HG03521 (cell line): Measurements from ENCODE around the gene TRIM71.
"Not testable (repeated sequence)": the region's sequence is repeated elsewhere in the genome, so short reads cannot be mapped to it uniquely, and the experiment has no call there.

Experiments
- ATAC-seq: cut with Tn5 transposase; IDR thresholded peaks from one replicate; pipeline ENCODE4 v1.9.1; 2021; ENCODE audit warnings: mild to moderate bottlenecking, moderate library complexity; ENCODE audit not compliant: unreplicated experiment

TRIM71 gene

DNA sequence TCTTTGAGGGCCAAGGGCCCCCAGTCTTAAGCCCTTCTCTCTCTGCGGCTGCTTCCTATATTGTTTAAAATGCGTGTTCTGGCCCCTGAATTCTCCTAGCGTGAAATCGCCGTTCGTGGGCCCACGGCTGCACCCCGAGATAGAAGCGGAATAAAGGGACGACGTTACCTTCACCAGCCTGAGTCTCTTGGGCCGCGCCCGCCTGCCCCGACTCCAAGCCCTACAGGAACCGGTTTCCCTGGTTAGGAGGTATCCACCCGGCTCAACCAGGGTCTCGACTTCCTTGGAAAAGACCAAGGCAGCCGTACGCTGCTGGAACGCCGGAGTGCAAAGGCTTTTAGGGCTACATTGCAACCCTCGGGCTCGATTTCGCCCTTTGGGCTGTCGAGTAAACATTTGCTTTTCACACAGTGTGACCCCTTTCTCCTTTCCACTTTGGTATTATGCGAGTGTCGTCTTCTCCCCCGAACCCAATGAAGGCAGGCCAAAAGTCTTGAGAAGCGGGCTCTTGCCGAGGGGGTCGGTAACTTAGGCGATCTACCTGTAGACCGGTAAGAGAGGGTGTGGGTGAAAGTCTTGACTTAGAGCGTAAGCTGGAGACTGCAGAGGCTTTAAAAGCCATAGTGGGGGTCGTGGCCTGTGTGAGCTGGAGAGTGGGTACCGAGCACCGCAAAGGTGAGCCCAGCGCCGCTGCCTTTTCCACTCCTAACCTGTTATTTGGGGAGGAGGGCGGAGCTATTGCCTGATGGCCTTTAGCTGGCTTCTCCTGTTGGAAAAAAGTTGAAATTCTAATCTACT, 2.0 kb downstream of the TRIM71 start:
- no peak for ATAC-seq

DNA sequence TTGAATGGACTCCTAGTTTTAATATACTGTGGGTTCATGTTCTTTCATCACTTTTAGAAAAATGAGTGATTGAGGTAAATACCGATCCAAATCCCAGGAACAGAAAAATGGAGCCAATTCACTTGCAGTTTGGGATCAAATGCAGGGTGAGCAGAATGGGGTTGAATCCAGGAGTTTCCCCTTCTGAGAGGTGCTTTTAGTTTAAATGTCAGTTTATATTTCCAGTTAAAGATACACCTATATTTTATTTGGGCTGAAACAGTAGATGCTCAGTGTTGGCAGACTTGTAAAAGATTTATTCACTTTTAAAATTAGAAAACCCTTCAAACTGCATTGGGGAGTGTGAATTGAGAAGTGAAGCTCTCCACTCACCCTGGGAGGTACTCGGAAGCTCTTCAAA, 2.6 kb downstream of the TRIM71 start:
- ATAC-seq = no peak

GRCh38 chr3:32820971-32821685, 3.3 kb downstream of the TRIM71 start:
- ATAC-seq = no peak

- ATAC-seq = no peak
Observed at GRCh38 chr3:32821686-32822296, 4.0 kb downstream of the TRIM71 start.

DNA sequence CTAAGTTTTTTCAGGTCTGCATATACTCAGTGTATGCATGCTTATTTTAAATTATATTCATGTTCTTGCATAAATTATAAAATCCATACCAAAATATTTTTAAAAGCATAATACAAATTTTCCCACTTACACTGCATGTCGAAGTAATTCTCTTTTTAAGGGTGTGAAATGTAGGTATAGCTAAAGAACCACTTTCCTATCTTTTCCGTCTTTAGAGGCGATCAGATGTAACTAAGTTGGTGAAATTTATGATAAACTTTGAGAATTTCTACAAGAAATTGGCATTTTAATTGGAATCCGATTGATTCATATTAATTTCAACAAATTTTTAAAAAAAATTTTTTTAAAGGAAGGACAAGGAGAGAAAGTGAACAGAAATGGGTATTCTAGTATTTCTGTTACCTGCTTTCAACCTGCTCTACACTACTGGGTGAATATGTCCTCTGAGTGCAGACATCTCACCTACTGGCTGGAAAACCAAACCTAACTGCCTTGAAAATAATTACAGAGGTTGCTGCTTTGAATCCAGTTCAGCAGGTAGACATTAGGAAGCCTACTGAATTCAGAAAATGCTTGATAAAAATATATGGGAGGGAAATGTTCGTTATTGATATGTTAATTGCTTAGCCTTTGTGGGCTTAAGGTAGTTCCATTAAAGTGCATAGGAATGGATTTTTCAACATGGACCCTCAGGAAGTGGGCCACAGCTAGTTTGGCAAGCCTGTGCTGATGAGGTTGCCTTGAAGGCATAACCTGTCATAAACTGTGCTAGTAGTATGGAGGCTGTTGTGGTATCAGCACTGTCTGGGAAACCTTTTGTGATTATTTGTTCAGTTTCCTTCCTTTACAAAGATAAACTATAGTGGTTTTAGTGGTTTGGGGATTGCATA, 5.1 kb downstream of the TRIM71 start:
- no peak for ATAC-seq

GRCh38 chr3:32823641-32824184, 5.9 kb downstream of the TRIM71 start:
- ATAC-seq = not testable (repeated sequence)

- ATAC-seq = no peak
Observed at GRCh38 chr3:32825601-32826375, 8.0 kb downstream of the TRIM71 start.

DNA sequence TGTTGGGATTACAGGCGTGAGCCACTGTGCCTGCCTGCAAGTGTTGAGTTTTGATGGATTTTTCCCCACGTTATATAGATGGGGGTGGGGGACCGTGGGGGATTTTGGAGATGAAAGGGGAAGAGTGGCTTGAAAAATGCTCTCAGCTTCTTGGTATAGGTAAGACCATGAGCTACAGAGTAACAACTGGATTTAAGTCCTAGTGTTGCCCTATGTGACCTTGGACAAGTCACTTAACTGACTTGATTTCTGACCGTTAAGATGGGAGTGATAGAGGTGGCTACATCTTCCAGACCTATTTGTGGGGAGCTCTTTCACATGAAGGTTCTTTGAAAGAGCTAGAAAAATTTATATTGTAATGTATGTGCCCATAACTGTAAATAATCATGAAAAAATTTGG, 13.3 kb downstream of the TRIM71 start:
- ATAC-seq = no peak

- ATAC-seq = no peak
Observed at GRCh38 chr3:32831791-32832190, 14.0 kb downstream of the TRIM71 start.

- ATAC-seq = no peak
Observed at GRCh38 chr3:32832193-32832592, 14.4 kb downstream of the TRIM71 start.

DNA sequence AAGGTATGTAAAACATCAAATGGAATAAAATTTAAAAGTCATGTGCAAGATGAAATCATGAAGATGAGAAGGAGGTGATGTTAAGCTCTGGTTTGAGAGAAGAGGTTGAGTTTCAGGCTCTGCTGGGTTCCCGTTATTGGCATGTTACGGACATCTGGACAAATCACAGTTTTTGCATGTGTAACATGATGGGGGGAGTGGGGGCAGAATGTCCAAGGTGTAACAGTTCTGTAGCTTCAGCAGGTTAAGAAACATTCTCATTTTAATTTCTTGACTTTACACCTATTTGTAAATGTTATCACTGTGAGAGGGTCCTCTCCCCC, 17.2 kb downstream of the TRIM71 start:
- ATAC-seq = no peak

DNA sequence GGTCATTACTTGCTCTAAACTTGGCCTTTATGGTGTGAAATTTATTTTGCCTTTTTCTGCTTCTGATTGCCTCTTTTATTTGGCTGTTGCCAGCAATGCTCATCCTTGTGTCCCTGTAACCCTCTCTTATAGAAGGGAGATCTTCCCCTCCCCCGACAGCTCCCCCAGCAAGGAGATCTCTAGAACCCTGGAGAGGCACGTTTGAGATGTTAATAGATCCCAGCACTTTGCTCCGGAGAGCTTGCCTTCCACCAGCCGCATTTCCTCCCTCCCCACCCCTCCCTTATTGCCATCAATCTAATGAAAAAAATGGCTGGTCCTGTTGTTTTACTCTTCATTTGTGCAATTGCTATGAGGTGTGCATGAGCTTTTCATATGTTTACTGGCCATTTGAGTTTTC, 18.2 kb downstream of the TRIM71 start:
- ATAC-seq = no peak

DNA sequence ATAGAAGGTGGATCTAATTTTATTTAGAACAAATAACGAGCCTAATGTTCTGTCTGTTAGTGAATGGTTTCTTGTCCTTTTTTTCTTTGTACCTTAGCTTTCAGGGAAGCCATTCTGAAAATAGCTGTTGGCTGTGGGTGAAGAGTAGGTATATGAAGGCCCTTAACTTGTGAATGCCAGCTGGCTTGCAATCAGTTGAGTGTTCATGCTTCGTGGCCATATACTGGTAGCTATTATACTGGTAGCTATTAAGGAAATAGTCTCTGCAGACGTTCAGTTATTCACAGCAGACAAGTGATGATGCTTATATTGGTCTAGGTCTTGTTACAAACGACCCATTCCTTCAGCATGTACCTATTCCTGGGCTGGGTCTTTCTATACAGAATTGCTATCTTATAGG, 18.8 kb downstream of the TRIM71 start:
- no peak for ATAC-seq

DNA sequence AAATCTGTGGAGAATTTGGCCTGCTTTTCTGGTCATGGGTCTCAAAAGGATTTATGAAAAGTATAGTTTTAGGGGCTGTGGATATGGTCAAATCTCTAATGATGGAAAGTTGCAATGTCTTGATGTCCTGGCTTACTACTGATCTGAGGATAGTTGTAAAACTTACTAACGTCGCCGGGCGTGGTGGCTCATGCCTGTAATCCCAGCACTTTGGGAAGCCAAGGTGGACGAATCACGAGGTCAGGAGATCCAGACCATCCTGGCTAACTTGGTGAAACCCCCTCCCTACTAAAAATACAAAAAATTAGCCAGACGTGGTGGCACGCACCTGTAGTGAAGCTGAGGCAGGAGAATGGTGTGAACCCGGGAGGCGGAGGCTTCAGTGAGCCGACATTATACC, 19.6 kb downstream of the TRIM71 start:
- ATAC-seq = no peak

- no peak for ATAC-seq
Observed at GRCh38 chr3:32837789-32838188, 20.0 kb downstream of the TRIM71 start.

DNA sequence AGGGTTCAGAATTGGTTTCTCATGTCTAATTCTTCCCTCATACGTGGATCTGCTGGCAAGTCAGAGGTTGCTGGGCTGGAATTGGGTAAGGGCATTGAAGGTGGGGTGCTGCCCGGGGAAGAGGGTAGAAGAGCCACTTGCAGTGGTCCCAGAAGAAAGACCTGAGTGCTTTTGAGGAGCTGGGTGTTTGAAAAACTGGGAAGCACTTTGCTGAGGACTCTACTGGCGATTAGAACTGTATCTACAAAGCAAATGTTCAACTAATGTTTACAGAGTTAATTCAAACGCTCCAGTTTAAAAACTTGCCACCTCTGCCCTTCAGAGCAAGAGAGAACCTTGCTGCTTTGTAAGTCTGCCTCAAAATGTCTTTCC, 21.9 kb downstream of the TRIM71 start:
- no peak for ATAC-seq

- no peak for ATAC-seq
Observed at GRCh38 chr3:32840086-32840841, 22.5 kb downstream of the TRIM71 start.

DNA sequence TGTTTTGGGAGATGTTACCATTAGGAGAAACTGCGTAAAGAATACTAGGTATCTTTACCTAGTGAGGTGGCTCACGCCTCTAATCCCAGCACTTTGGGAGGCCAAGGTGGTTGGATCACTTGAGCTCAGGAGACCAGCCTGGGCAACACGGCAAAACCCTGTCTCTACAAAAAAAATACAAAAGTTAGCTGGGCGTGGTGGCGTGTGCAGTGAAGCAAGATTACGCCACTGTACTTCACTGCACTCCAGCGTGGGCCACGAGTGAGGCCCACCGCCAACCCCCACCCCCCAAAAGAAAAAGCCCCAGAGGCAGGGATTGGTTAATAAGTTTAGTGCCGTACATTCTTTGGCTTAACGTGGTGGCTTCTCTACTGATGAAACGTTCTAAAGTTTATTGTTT, 23.5 kb downstream of the TRIM71 start:
- ATAC-seq = no peak

- ATAC-seq = no peak
Observed at GRCh38 chr3:32841867-32842470, 24.2 kb downstream of the TRIM71 start.
